IMR-90 (cell line): ENCODE results near the gene PAX3. TPM values are rescaled to one million over a fixed set of nuclear protein-coding genes. Genes with fewer than 3 reads are reported as not detected.

Source experiments
- ATAC-seq: fragments of 200-7000 bp; cut with Tn5 transposase; 2 replicates; pipeline ENCODE4 v1.9.1; 2020; ENCODE audit warnings: low read depth, mild to moderate bottlenecking, moderate library complexity
- BruUV-seq: library from RNA; stranded (reverse); fragments of 400-500 nt; replicated peaks from 2 replicates; lab custom pipeline; 2021; lab: Mats Ljungman, UMichigan
- CTCF ChIA-PET: fragments of 300-600 bp; formaldehyde crosslinking; extraction: SDS; loops from one replicate; lab custom pipeline; 2021; ENCODE audit warnings: antibody characterized with exemption; lab: Yijun Ruan, JAX
- POLR2A ChIA-PET: fragments of 300-600 bp; sonication (Branson Sonifier 250); formaldehyde crosslinking; loops from one replicate; lab custom pipeline; 2022; ENCODE audit warnings: antibody characterized with exemption; ENCODE audit not compliant: unreplicated experiment; lab: Charles Lee
- DNase-seq: peaks from one replicate; pipeline ENCODE4 v3.0.0; 2013
- H2AFZ ChIP-seq: replicated peaks from 2 replicates; pipeline ENCODE3; 2013; ENCODE audit warnings: low read length, mild to moderate bottlenecking; ENCODE audit not compliant: poor library complexity
- H2AK5ac ChIP-seq: 2 replicates; pipeline ENCODE4 v1.6.1; 2013; ENCODE audit warnings: low read depth, low read length, inconsistent platforms
- H2AK9ac ChIP-seq: replicated peaks from 2 replicates; pipeline ENCODE3; 2013; ENCODE audit warnings: mild to moderate bottlenecking, low read depth, low read length, moderate library complexity; ENCODE audit not compliant: poor library complexity
- H2BK120ac ChIP-seq: 2 replicates; pipeline ENCODE4 v1.6.1; 2013; ENCODE audit warnings: low read depth, low read length, inconsistent platforms
- H2BK15ac ChIP-seq: 3 replicates; pipeline ENCODE4 v1.6.1; 2013; ENCODE audit warnings: low read depth, low read length, inconsistent platforms
- H2BK20ac ChIP-seq: 2 replicates; pipeline ENCODE4 v1.6.1; 2013; ENCODE audit warnings: low read depth, mild to moderate bottlenecking, inconsistent platforms, low read length, moderate library complexity
- H2BK5ac ChIP-seq: 2 replicates; pipeline ENCODE4 v1.6.1; 2013; ENCODE audit warnings: mild to moderate bottlenecking, low read depth, low read length, inconsistent platforms; ENCODE audit not compliant: poor library complexity, severe bottlenecking
- H3K14ac ChIP-seq: replicated peaks from 2 replicates; pipeline ENCODE4 v1.6.1; 2013; ENCODE audit warnings: low read depth, low read length, inconsistent platforms
- H3K18ac ChIP-seq: 2 replicates; pipeline ENCODE4 v1.6.1; 2013; ENCODE audit warnings: low read depth, low read length, control low read depth
- H3K23ac ChIP-seq: 2 replicates; pipeline ENCODE4 v1.6.1; 2013; ENCODE audit warnings: low read depth, low read length, inconsistent platforms
- H3K27ac ChIP-seq: 2 replicates; pipeline ENCODE4 v1.5.1; 2013; ENCODE audit warnings: mild to moderate bottlenecking, control low read depth, low read length; ENCODE audit not compliant: insufficient read depth
- H3K27me3 ChIP-seq: 2 replicates; pipeline ENCODE4 v1.6.1; 2013; ENCODE audit warnings: low read length; ENCODE audit not compliant: control insufficient read depth, insufficient read depth
- H3K36me3 ChIP-seq: 2 replicates; pipeline ENCODE4 v1.6.1; 2013; ENCODE audit warnings: low read length, mixed read lengths; ENCODE audit not compliant: control insufficient read depth, insufficient read depth
- H3K4ac ChIP-seq: 2 replicates; pipeline ENCODE4 v1.6.1; 2013; ENCODE audit warnings: low read depth, low read length, inconsistent platforms
- H3K4me1 ChIP-seq: 2 replicates; pipeline ENCODE4 v1.6.1; 2013; ENCODE audit warnings: low read length, mixed read lengths; ENCODE audit not compliant: control insufficient read depth, insufficient read depth
- H3K4me2 ChIP-seq: 2 replicates; pipeline ENCODE4 v1.6.1; 2013; ENCODE audit warnings: low read depth, mild to moderate bottlenecking, control low read depth, low read length, moderate library complexity
- H3K4me3 ChIP-seq: 2 replicates; pipeline ENCODE4 v1.5.1; 2013; ENCODE audit warnings: low read depth, mild to moderate bottlenecking, control low read depth, low read length, moderate library complexity; ENCODE audit not compliant: insufficient read depth
- H3K56ac ChIP-seq: 2 replicates; pipeline ENCODE4 v1.6.1; 2013; ENCODE audit warnings: low read length, inconsistent platforms; ENCODE audit not compliant: insufficient read depth; ENCODE audit errors: extremely low read depth
- H3K79me1 ChIP-seq, 2 experiments: 2 replicates each; pipeline ENCODE4 v1.6.1; 2013; ENCODE audit warnings: low read length in 2 of 2, inconsistent platforms in 1 of 2, low read depth in 1 of 2
- H3K9ac ChIP-seq: 2 replicates; pipeline ENCODE4 v1.6.1; 2013; ENCODE audit warnings: low read depth, low read length, control low read depth
- H3K9me1 ChIP-seq: 2 replicates; pipeline ENCODE4 v1.6.1; 2013; ENCODE audit warnings: low read length, inconsistent platforms; ENCODE audit not compliant: insufficient read depth
- H3K9me3 ChIP-seq: 2 replicates; pipeline ENCODE4 v1.6.1; 2013; ENCODE audit warnings: low read length; ENCODE audit not compliant: control insufficient read depth, insufficient read depth
- H4K20me1 ChIP-seq: 2 replicates; pipeline ENCODE4 v1.6.1; 2013; ENCODE audit warnings: low read length, inconsistent platforms; ENCODE audit not compliant: insufficient read depth
- H4K5ac ChIP-seq: 2 replicates; pipeline ENCODE4 v1.6.1; 2013; ENCODE audit warnings: mild to moderate bottlenecking, low read depth, low read length, control low read depth
- H4K8ac ChIP-seq, 2 experiments: 2 replicates each; pipeline ENCODE4 v1.6.1; 2013; ENCODE audit warnings: low read depth in 2 of 2, low read length in 2 of 2, control low read depth in 1 of 2, inconsistent platforms in 1 of 2
- H4K91ac ChIP-seq: 2 replicates; pipeline ENCODE4 v1.6.1; 2013; ENCODE audit warnings: low read depth, low read length, inconsistent platforms; ENCODE audit not compliant: insufficient read depth
- FOS ChIP-seq: fragments of 150-350 bp; IDR thresholded peaks from 2 replicates; pipeline ENCODE4 v1.6.1; 2016; ENCODE audit warnings: low read depth, low read length
- MAZ ChIP-seq: IDR thresholded peaks from 2 replicates; pipeline ENCODE4 v1.6.1; 2012; ENCODE audit warnings: low read depth, mild to moderate bottlenecking, low read length, improper control_type of control experiment, moderate library complexity, borderline replicate concordance
- MXI1 ChIP-seq: IDR thresholded peaks from 2 replicates; pipeline ENCODE4 v1.6.1; 2012; ENCODE audit warnings: low read depth, mild to moderate bottlenecking, low read length, moderate library complexity, borderline replicate concordance
- POLR2A ChIP-seq: IDR thresholded peaks from 2 replicates; pipeline ENCODE4 v1.6.1; 2012; ENCODE audit warnings: mild to moderate bottlenecking, low read depth, low read length
- RFX5 ChIP-seq: IDR thresholded peaks from 2 replicates; pipeline ENCODE4 v1.8.0; 2012; ENCODE audit warnings: low read depth, mild to moderate bottlenecking, low read length, moderate library complexity
- SMC3 ChIP-seq: fragments of 150-350 bp; IDR thresholded peaks from 2 replicates; pipeline ENCODE4 v1.6.1; 2016; ENCODE audit warnings: low read depth, mild to moderate bottlenecking, antibody characterized with exemption, low read length, moderate library complexity
- USF2 ChIP-seq: fragments of 150-350 bp; IDR thresholded peaks from 2 replicates; pipeline ENCODE4 v1.6.1; 2017; ENCODE audit warnings: mild to moderate bottlenecking, antibody characterized with exemption, low read length, low read depth
- dilution Hi-C: fragments of 300-500 bp; cut with HindIII; formaldehyde crosslinking; loops from one replicate; pipeline ENCODE4 v1.14.3; 2018; ENCODE audit warnings: low sequenced_read_pairs; ENCODE audit not compliant: unreplicated experiment
- in situ Hi-C: fragments of 300-500 bp; cut with MboI; formaldehyde crosslinking; loops from 3 replicates; pipeline ENCODE4 v1.14.3; 2019; ENCODE audit warnings: low sequenced_read_pairs, inconsistent platforms, mixed read lengths
- intact Hi-C: fragments of 100-400 bp; cut with micrococcal nuclease; formaldehyde crosslinking; loops from 2 replicates; pipeline ENCODE4 v1.10.0; 2022
- polyA plus RNA-seq, 3 experiments: library from polyadenylated mRNA; depleted of rRNA; stranded (reverse); fragments of >200 nt; gene quantifications; 2 replicates each; pipeline ENCODE4 v1.2.3, GENCODE V29; 2012; ENCODE audit warnings: low replicate concordance in 1 of 3
- total RNA-seq: library from RNA; depleted of rRNA; stranded (reverse); fragments of >200 nt; gene quantifications from 2 replicates; pipeline ENCODE4 v1.2.3, GENCODE V29; 2012

PAX3 gene
- total and polyA plus RNA-seq, 2 of the 4 experiments (the other 2 are of a cell fraction) = not detected

GRCh38 chr2:222232839-222233238 lies 66.0 kb downstream of the PAX3 start:
- Histone ChIP-seq H3K9me3 (no peaks in the 10 kb centered on the region), H2AFZ (no peak overlapping the region), H2AK5ac (no peak overlapping the region), H3K9me1 (no peaks in the 10 kb centered on the region), H2AK9ac (no peak overlapping the region), H2BK20ac (no peak overlapping the region), H2BK5ac (no peak overlapping the region), H3K23ac (no peak overlapping the region), H2BK15ac (no peak overlapping the region), H4K91ac (no peak overlapping the region), H3K79me1 (no peaks in the 10 kb centered on the region), H3K4me2 (no peak overlapping the region), H4K5ac (no peak overlapping the region), H4K20me1 (no peaks in the 10 kb centered on the region), H3K9ac (no peak overlapping the region), H3K14ac (no peak overlapping the region), H3K56ac (no peak overlapping the region), H3K27ac (no peak overlapping the region), H3K4me3 (no peak overlapping the region), H3K27me3 (no peaks in the 10 kb centered on the region), H3K36me3 (no peaks in the 10 kb centered on the region), H2BK120ac (no peak overlapping the region), H3K4me1 (no peaks in the 10 kb centered on the region), H3K18ac (no peak overlapping the region), H4K8ac (no peak overlapping the region), H3K4ac (no peak overlapping the region)
- ChIA-PET CTCF (no interaction called here), POLR2A (no interaction called here)
- TF ChIP-seq MAZ (no peak), USF2 (no peak), MXI1 (no peak), POLR2A (no peak), FOS (no peak), RFX5 (no peak), SMC3 (no peak)
- ATAC-seq = no peak
- DNase-seq = no peak
- dilution Hi-C loops = no loop called here
- intact Hi-C loops = no loop called here
- in situ Hi-C loops = no loop called here
- BruUV-seq = no TSS peak
